GM23338 (cell line): Measurements from ENCODE around the gene PIK3AP1. TPM values are rescaled to one million over a fixed set of nuclear protein-coding genes. Genes with fewer than 3 reads are reported as not detected.

ENCODE experiments used
- ATAC-seq: fragments of 200-7000 bp; cut with Tn5 transposase; 3 replicates; pipeline ENCODE4 v1.9.1; 2020
- DNase-seq: peaks from one replicate; pipeline ENCODE4 v3.0.0-alpha.2; 2015; ENCODE audit warnings: low spot score
- H2AFZ ChIP-seq: fragments of 200-600 bp; sonication (generic); 2 replicates; pipeline ENCODE4 v1.8.0; 2016; ENCODE audit warnings: antibody characterized with exemption, mild to moderate bottlenecking, moderate library complexity
- H3F3A ChIP-seq: fragments of 200-600 bp; sonication (generic); replicated peaks from 2 replicates; pipeline ENCODE4 v1.8.0; 2017; ENCODE audit warnings: antibody characterized with exemption, mixed run types, low read depth
- H3K27ac ChIP-seq: fragments of 200-600 bp; sonication (generic); 2 replicates; pipeline ENCODE4 v1.6.1; 2016; ENCODE audit warnings: low read depth
- H3K27me3 ChIP-seq: fragments of 200-600 bp; sonication (generic); 2 replicates; pipeline ENCODE4 v1.8.0; 2016; ENCODE audit warnings: mild to moderate bottlenecking, mixed run types, moderate library complexity; ENCODE audit not compliant: insufficient read depth
- H3K36me3 ChIP-seq: fragments of 200-600 bp; sonication (generic); 2 replicates; pipeline ENCODE4 v1.8.0; 2016; ENCODE audit warnings: mild to moderate bottlenecking; ENCODE audit not compliant: insufficient read depth
- H3K4me1 ChIP-seq: fragments of 200-600 bp; sonication (generic); 2 replicates; pipeline ENCODE4 v1.8.0; 2016; ENCODE audit warnings: mild to moderate bottlenecking, moderate library complexity; ENCODE audit not compliant: insufficient read depth
- H3K4me2 ChIP-seq: fragments of 200-600 bp; sonication (generic); 2 replicates; pipeline ENCODE4 v1.7.1; 2017; ENCODE audit warnings: mixed run types
- H3K4me3 ChIP-seq: fragments of 200-600 bp; sonication (generic); 2 replicates; pipeline ENCODE4 v1.6.1; 2016; ENCODE audit warnings: mixed run types
- H3K79me2 ChIP-seq: fragments of 200-600 bp; sonication (generic); replicated peaks from 2 replicates; pipeline ENCODE4 v1.8.0; 2017; ENCODE audit warnings: mild to moderate bottlenecking; ENCODE audit not compliant: insufficient read depth
- H3K9me2 ChIP-seq: fragments of 200-600 bp; sonication (generic); 2 replicates; pipeline ENCODE4 v1.8.0; 2017; ENCODE audit not compliant: insufficient read depth
- H4K20me1 ChIP-seq: fragments of 200-600 bp; sonication (generic); replicated peaks from 2 replicates; pipeline ENCODE4 v1.8.0; 2017; ENCODE audit warnings: mild to moderate bottlenecking; ENCODE audit not compliant: insufficient read depth
- H3K27ac Mint-ChIP-seq: 2 replicates; pipeline ENCODE4 v1.8.0; 2020; ENCODE audit warnings: inconsistent platforms, mild to moderate bottlenecking, moderate library complexity, mixed read lengths
- H3K27me3 Mint-ChIP-seq: 3 replicates; pipeline ENCODE4 v1.8.0; 2022; ENCODE audit warnings: low read depth, mild to moderate bottlenecking, moderate library complexity, mixed read lengths, inconsistent platforms; ENCODE audit not compliant: insufficient read depth, poor library complexity
- H3K36me3 Mint-ChIP-seq: 3 replicates; pipeline ENCODE4 v1.8.0; 2021; ENCODE audit warnings: low read depth, mild to moderate bottlenecking, inconsistent platforms, moderate library complexity, mixed read lengths
- H3K4me1 Mint-ChIP-seq: 3 replicates; pipeline ENCODE4 v1.8.0; 2020; ENCODE audit warnings: mild to moderate bottlenecking, inconsistent platforms, mixed read lengths
- H3K4me3 Mint-ChIP-seq: 3 replicates; pipeline ENCODE4 v1.8.0; 2021; ENCODE audit warnings: moderate library complexity, mild to moderate bottlenecking, inconsistent platforms, mixed read lengths
- H3K9me3 Mint-ChIP-seq: 3 replicates; pipeline ENCODE4 v1.8.0; 2020; ENCODE audit warnings: moderate library complexity, mild to moderate bottlenecking, inconsistent platforms, mixed read lengths
- CREB1 ChIP-seq: fragments of 250-450 bp; sonication (Bioruptor Pico); IDR thresholded peaks from 2 replicates; pipeline ENCODE4 v1.5.0; 2020; ENCODE audit warnings: low read depth, mild to moderate bottlenecking, moderate library complexity
- NANOG ChIP-seq: IDR thresholded peaks from 2 replicates; pipeline ENCODE4 v1.6.1; 2016; ENCODE audit warnings: antibody characterized with exemption, borderline replicate concordance
- polyA plus RNA-seq: library from polyadenylated mRNA; unstranded; fragments of >200 nt; fragmentation: Nextera tagmentation; extraction: Ambion mirVana; gene quantifications from 2 replicates; pipeline ENCODE4 v1.2.1, GENCODE V29; 2016
- total RNA-seq: library from RNA; depleted of rRNA; stranded (reverse); fragments of >200 nt; shearing (Covaris generic); gene quantifications from 2 replicates; pipeline ENCODE4 v1.2.3, GENCODE V29; 2014
- TF ChIP-seq, protein P1 (sequence below): IDR thresholded peaks from one replicate; pipeline ENCODE4 v1.6.1; 2018; ENCODE audit warnings: antibody characterized with exemption; ENCODE audit not compliant: unreplicated experiment
- TF ChIP-seq, protein P2 (sequence below): fragments of 250-450 bp; sonication (Bioruptor Pico); IDR thresholded peaks from 2 replicates; pipeline ENCODE4 v1.5.0; 2020; ENCODE audit warnings: mild to moderate bottlenecking, moderate library complexity
- TF ChIP-seq, protein P3 (sequence below): IDR thresholded peaks from 2 replicates; pipeline ENCODE4 v1.6.1; 2016; ENCODE audit warnings: antibody characterized with exemption
- TF ChIP-seq, protein P4 (sequence below), 2 experiments: fragments of 200-600 bp in 1 of 2; sonication (generic) in 1 of 2; conservative IDR thresholded peaks; 2 replicates each; pipeline versions ENCODE4 v1.5.1 to v1.6.1; 2016 to 2017; ENCODE audit warnings: antibody characterized with exemption in 2 of 2, low read depth in 2 of 2, mild to moderate bottlenecking in 2 of 2, moderate library complexity in 1 of 2

The PIK3AP1 gene
- total and polyA plus RNA-seq, 2 experiments from 2014 or later, result 0.65 to 2.3 TPM

DNA sequence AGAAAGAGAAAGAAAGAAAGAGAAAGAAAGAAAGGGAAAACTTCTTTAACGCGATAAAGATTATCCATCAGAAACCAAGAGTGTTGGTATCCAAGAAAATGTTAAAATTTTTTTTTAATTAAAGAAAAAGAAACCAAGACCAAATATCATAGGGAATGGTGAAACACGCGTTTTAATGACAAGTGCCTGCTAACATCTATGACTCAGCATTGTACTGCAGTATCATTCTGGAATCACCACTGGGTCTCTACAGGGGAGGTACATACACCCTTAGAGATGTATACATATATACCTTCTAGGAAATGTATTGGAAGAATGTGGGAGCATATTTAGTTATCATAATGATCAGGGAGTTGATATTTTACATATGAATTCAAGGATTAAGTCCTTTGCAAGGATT lies 32.1 kb upstream of the PIK3AP1 start:
- no peaks in the 10 kb centered on the region for H3K36me3 Mint-ChIP-seq
- no peak overlapping the region for H3K27ac Mint-ChIP-seq
- no peak for ATAC-seq

More for the DNA sequence above, 32.1 kb upstream of the PIK3AP1 start:
- no peaks in the 10 kb centered on the region for H3K36me3 ChIP-seq
- no peaks in the 10 kb centered on the region for H4K20me1 ChIP-seq
- no peaks in the 10 kb centered on the region for H3F3A ChIP-seq
- H2AFZ ChIP-seq, result no peak overlapping the region
- no peaks in the 10 kb centered on the region for H3K4me1 ChIP-seq
- H3K4me2 ChIP-seq, result no peak overlapping the region
- H3K79me2 ChIP-seq, result no peaks in the 10 kb centered on the region
- no peaks in the 10 kb centered on the region for H3K27me3 ChIP-seq
- H3K9me2 ChIP-seq, result no peaks in the 10 kb centered on the region
- no peak for DNase-seq
- H3K4me3 Mint-ChIP-seq, result no peak overlapping the region
- H3K9me3 Mint-ChIP-seq, result no peaks in the 10 kb centered on the region
- no peak overlapping the region for H3K27ac ChIP-seq
- TF ChIP-seq NANOG, result no peak
- TF ChIP-seq CREB1 (CRISPR knock-in tag), result no peak
- TF ChIP-seq, protein P1, sequence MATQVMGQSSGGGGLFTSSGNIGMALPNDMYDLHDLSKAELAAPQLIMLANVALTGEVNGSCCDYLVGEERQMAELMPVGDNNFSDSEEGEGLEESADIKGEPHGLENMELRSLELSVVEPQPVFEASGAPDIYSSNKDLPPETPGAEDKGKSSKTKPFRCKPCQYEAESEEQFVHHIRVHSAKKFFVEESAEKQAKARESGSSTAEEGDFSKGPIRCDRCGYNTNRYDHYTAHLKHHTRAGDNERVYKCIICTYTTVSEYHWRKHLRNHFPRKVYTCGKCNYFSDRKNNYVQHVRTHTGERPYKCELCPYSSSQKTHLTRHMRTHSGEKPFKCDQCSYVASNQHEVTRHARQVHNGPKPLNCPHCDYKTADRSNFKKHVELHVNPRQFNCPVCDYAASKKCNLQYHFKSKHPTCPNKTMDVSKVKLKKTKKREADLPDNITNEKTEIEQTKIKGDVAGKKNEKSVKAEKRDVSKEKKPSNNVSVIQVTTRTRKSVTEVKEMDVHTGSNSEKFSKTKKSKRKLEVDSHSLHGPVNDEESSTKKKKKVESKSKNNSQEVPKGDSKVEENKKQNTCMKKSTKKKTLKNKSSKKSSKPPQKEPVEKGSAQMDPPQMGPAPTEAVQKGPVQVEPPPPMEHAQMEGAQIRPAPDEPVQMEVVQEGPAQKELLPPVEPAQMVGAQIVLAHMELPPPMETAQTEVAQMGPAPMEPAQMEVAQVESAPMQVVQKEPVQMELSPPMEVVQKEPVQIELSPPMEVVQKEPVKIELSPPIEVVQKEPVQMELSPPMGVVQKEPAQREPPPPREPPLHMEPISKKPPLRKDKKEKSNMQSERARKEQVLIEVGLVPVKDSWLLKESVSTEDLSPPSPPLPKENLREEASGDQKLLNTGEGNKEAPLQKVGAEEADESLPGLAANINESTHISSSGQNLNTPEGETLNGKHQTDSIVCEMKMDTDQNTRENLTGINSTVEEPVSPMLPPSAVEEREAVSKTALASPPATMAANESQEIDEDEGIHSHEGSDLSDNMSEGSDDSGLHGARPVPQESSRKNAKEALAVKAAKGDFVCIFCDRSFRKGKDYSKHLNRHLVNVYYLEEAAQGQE, result no peak
- TF ChIP-seq, protein P2, sequence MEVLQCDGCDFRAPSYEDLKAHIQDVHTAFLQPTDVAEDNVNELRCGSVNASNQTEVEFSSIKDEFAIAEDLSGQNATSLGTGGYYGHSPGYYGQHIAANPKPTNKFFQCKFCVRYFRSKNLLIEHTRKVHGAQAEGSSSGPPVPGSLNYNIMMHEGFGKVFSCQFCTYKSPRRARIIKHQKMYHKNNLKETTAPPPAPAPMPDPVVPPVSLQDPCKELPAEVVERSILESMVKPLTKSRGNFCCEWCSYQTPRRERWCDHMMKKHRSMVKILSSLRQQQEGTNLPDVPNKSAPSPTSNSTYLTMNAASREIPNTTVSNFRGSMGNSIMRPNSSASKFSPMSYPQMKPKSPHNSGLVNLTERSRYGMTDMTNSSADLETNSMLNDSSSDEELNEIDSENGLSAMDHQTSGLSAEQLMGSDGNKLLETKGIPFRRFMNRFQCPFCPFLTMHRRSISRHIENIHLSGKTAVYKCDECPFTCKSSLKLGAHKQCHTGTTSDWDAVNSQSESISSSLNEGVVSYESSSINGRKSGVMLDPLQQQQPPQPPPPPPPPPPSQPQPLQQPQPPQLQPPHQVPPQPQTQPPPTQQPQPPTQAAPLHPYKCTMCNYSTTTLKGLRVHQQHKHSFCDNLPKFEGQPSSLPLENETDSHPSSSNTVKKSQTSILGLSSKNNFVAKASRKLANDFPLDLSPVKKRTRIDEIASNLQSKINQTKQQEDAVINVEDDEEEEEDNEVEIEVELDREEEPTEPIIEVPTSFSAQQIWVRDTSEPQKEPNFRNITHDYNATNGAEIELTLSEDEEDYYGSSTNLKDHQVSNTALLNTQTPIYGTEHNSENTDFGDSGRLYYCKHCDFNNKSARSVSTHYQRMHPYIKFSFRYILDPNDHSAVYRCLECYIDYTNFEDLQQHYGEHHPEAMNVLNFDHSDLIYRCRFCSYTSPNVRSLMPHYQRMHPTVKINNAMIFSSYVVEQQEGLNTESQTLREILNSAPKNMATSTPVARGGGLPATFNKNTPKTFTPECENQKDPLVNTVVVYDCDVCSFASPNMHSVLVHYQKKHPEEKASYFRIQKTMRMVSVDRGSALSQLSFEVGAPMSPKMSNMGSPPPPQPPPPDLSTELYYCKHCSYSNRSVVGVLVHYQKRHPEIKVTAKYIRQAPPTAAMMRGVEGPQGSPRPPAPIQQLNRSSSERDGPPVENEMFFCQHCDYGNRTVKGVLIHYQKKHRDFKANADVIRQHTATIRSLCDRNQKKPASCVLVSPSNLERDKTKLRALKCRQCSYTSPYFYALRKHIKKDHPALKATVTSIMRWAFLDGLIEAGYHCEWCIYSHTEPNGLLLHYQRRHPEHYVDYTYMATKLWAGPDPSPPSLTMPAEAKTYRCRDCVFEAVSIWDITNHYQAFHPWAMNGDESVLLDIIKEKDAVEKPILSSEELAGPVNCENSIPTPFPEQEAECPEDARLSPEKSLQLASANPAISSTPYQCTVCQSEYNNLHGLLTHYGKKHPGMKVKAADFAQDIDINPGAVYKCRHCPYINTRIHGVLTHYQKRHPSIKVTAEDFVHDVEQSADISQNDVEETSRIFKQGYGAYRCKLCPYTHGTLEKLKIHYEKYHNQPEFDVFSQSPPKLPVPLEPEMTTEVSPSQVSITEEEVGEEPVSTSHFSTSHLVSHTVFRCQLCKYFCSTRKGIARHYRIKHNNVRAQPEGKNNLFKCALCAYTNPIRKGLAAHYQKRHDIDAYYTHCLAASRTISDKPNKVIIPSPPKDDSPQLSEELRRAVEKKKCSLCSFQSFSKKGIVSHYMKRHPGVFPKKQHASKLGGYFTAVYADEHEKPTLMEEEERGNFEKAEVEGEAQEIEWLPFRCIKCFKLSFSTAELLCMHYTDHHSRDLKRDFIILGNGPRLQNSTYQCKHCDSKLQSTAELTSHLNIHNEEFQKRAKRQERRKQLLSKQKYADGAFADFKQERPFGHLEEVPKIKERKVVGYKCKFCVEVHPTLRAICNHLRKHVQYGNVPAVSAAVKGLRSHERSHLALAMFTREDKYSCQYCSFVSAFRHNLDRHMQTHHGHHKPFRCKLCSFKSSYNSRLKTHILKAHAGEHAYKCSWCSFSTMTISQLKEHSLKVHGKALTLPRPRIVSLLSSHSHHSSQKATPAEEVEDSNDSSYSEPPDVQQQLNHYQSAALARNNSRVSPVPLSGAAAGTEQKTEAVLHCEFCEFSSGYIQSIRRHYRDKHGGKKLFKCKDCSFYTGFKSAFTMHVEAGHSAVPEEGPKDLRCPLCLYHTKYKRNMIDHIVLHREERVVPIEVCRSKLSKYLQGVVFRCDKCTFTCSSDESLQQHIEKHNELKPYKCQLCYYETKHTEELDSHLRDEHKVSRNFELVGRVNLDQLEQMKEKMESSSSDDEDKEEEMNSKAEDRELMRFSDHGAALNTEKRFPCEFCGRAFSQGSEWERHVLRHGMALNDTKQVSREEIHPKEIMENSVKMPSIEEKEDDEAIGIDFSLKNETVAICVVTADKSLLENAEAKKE (CRISPR knock-in tag), result no peak
- TF ChIP-seq, protein P3, sequence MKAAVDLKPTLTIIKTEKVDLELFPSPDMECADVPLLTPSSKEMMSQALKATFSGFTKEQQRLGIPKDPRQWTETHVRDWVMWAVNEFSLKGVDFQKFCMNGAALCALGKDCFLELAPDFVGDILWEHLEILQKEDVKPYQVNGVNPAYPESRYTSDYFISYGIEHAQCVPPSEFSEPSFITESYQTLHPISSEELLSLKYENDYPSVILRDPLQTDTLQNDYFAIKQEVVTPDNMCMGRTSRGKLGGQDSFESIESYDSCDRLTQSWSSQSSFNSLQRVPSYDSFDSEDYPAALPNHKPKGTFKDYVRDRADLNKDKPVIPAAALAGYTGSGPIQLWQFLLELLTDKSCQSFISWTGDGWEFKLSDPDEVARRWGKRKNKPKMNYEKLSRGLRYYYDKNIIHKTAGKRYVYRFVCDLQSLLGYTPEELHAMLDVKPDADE, result no peak
- TF ChIP-seq, protein P4, sequence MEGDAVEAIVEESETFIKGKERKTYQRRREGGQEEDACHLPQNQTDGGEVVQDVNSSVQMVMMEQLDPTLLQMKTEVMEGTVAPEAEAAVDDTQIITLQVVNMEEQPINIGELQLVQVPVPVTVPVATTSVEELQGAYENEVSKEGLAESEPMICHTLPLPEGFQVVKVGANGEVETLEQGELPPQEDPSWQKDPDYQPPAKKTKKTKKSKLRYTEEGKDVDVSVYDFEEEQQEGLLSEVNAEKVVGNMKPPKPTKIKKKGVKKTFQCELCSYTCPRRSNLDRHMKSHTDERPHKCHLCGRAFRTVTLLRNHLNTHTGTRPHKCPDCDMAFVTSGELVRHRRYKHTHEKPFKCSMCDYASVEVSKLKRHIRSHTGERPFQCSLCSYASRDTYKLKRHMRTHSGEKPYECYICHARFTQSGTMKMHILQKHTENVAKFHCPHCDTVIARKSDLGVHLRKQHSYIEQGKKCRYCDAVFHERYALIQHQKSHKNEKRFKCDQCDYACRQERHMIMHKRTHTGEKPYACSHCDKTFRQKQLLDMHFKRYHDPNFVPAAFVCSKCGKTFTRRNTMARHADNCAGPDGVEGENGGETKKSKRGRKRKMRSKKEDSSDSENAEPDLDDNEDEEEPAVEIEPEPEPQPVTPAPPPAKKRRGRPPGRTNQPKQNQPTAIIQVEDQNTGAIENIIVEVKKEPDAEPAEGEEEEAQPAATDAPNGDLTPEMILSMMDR (conservative IDR thresholded peaks at IDR 0.05; ENCODE audit: low read depth in 2 of 2), result no peak
- no peaks in the 10 kb centered on the region for H3K4me1 Mint-ChIP-seq
- no peaks in the 10 kb centered on the region for H3K27me3 Mint-ChIP-seq
- H3K4me3 ChIP-seq, result no peak overlapping the region
